ENCODE measurements around the gene PIM1. TPM values are rescaled to one million over a fixed set of nuclear protein-coding genes. Genes with fewer than 3 reads are reported as not detected.

Gene PIM1
- total and polyA plus RNA-seq, 10 of the 15 experiments (the other 5 are each of a cell fraction or from before 2014, with no cell fraction given): 0.66 to 33.9 (median 10.2) TPM

DNA sequence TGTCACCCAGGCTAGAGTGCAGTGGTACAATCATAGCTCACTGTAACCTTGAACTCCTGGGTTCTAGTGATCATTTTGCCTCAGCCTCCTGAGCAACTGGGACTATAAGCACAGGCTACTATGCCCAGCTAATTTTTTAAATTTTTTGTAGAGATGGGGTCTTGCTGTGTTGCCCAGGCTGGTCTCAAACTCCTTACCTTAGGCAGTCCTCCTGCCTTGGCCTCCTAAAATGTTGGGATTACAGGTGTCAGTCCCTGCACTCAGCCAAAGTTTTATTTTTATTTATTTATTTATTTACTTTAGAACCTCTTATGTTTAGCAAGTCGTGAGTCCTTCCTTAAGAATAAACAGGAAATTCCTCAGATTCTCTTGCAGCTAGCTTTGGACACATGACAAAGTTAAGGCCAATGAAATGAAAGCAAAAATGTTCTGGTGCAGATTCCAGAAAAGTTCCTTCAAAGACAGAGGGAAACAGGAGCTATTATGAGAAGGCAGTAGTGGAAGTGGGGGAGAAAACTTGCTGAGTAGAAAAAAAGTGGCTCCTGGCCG is 19.1 kb downstream of the PIM1 start:
- no peak overlapping the region for H2AFZ ChIP-seq (ENCODE audit: control insufficient read depth, low read depth, low read length)
- DNase-seq (ENCODE audit: low read depth, low spot score) (no peak), FAIRE-seq (no peak), ATAC-seq (no peak)
- H3K4me3 ChIP-seq: no peak overlapping the region
- H3K4me2 ChIP-seq (ENCODE audit: control insufficient read depth, insufficient read depth): no peak overlapping the region
- no peaks in the 10 kb centered on the region for H4K20me1 ChIP-seq (ENCODE audit: control insufficient read depth, insufficient read depth)
- H3K4me1 ChIP-seq (ENCODE audit: control insufficient read depth, insufficient read depth, low read length): no peaks in the 10 kb centered on the region; the same call in 1 of the 2 replicates
- in situ Hi-C loops (cut with MboI): no loop called here
- no peaks in the 10 kb centered on the region for H3K27me3 ChIP-seq (replicated peaks in 1 of 2; ENCODE audit: control insufficient read depth in 2 of 2, insufficient read depth in 2 of 2, low read length in 1 of 2)
- intact Hi-C loops (cut with micrococcal nuclease; ENCODE audit: unreplicated experiment): no loop called here
- no peak overlapping the region for H3K27ac ChIP-seq (ENCODE audit: control insufficient read depth, insufficient read depth)
- ChIA-PET SMC1A (ENCODE audit: uncharacterized antibody, unreplicated experiment) (interaction anchor here (0.9 to 1.3 kb wide), 2 partner anchors 10 to 78 kb away, joined by 3 read pairs; no protein-coding TSS in a partner anchor), CTCF (interaction anchor here (0.7 to 3.6 kb wide), 6 partner anchors 17 to 169 kb away, joined by 3 to 22 read pairs (median 4); no protein-coding TSS in a partner anchor), POLR2A (interaction anchor here (0.6 to 1.3 kb wide), 2 partner anchors 123 to 203 kb away, joined by 3 to 4 read pairs; partner anchors contain the start of gene MTCH1), RAD21 (ENCODE audit: unreplicated experiment) (interaction anchor here (1.0 to 2.0 kb wide), 2 partner anchors 21 to 138 kb away, joined by 3 to 11 read pairs; no protein-coding TSS in a partner anchor)
- H3K9ac ChIP-seq (ENCODE audit: control insufficient read depth, insufficient read depth, low read length): no peak overlapping the region
- no peak for TF ChIP-seq SMAD1 (IDR thresholded peaks at IDR 0.05; ENCODE audit: low read depth, partially characterized antibody)
- TF ChIP-seq, protein P1, sequence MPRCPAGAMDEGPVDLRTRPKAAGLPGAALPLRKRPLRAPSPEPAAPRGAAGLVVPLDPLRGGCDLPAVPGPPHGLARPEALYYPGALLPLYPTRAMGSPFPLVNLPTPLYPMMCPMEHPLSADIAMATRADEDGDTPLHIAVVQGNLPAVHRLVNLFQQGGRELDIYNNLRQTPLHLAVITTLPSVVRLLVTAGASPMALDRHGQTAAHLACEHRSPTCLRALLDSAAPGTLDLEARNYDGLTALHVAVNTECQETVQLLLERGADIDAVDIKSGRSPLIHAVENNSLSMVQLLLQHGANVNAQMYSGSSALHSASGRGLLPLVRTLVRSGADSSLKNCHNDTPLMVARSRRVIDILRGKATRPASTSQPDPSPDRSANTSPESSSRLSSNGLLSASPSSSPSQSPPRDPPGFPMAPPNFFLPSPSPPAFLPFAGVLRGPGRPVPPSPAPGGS (IDR thresholded peaks at IDR 0.05; ENCODE audit: borderline replicate concordance, insufficient read depth, low read depth, low read length, poor library complexity, severe bottlenecking): no peak
- TF ChIP-seq, protein P2, sequence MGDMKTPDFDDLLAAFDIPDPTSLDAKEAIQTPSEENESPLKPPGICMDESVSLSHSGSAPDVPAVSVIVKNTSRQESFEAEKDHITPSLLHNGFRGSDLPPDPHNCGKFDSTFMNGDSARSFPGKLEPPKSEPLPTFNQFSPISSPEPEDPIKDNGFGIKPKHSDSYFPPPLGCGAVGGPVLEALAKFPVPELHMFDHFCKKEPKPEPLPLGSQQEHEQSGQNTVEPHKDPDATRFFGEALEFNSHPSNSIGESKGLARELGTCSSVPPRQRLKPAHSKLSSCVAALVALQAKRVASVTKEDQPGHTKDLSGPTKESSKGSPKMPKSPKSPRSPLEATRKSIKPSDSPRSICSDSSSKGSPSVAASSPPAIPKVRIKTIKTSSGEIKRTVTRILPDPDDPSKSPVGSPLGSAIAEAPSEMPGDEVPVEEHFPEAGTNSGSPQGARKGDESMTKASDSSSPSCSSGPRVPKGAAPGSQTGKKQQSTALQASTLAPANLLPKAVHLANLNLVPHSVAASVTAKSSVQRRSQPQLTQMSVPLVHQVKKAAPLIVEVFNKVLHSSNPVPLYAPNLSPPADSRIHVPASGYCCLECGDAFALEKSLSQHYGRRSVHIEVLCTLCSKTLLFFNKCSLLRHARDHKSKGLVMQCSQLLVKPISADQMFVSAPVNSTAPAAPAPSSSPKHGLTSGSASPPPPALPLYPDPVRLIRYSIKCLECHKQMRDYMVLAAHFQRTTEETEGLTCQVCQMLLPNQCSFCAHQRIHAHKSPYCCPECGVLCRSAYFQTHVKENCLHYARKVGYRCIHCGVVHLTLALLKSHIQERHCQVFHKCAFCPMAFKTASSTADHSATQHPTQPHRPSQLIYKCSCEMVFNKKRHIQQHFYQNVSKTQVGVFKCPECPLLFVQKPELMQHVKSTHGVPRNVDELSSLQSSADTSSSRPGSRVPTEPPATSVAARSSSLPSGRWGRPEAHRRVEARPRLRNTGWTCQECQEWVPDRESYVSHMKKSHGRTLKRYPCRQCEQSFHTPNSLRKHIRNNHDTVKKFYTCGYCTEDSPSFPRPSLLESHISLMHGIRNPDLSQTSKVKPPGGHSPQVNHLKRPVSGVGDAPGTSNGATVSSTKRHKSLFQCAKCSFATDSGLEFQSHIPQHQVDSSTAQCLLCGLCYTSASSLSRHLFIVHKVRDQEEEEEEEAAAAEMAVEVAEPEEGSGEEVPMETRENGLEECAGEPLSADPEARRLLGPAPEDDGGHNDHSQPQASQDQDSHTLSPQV (IDR thresholded peaks at IDR 0.05): no peak
- TF ChIP-seq, protein P3, sequence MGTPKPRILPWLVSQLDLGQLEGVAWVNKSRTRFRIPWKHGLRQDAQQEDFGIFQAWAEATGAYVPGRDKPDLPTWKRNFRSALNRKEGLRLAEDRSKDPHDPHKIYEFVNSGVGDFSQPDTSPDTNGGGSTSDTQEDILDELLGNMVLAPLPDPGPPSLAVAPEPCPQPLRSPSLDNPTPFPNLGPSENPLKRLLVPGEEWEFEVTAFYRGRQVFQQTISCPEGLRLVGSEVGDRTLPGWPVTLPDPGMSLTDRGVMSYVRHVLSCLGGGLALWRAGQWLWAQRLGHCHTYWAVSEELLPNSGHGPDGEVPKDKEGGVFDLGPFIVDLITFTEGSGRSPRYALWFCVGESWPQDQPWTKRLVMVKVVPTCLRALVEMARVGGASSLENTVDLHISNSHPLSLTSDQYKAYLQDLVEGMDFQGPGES (IDR thresholded peaks at IDR 0.05): no peak
- no peak for TF ChIP-seq ATF7 (IDR thresholded peaks at IDR 0.05; ENCODE audit: low read depth)
- TF ChIP-seq, protein P4, sequence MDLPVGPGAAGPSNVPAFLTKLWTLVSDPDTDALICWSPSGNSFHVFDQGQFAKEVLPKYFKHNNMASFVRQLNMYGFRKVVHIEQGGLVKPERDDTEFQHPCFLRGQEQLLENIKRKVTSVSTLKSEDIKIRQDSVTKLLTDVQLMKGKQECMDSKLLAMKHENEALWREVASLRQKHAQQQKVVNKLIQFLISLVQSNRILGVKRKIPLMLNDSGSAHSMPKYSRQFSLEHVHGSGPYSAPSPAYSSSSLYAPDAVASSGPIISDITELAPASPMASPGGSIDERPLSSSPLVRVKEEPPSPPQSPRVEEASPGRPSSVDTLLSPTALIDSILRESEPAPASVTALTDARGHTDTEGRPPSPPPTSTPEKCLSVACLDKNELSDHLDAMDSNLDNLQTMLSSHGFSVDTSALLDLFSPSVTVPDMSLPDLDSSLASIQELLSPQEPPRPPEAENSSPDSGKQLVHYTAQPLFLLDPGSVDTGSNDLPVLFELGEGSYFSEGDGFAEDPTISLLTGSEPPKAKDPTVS (IDR thresholded peaks at IDR 0.05; ENCODE audit: low read depth, low read length): no peak
- no peak for TF ChIP-seq SIX5 (IDR thresholded peaks at IDR 0.05; ENCODE audit: low read depth, low read length, severe bottlenecking)
- TF ChIP-seq TAF1 (IDR thresholded peaks at IDR 0.05; ENCODE audit: borderline replicate concordance, low read depth, low read length): no peak
- TF ChIP-seq, protein P5, sequence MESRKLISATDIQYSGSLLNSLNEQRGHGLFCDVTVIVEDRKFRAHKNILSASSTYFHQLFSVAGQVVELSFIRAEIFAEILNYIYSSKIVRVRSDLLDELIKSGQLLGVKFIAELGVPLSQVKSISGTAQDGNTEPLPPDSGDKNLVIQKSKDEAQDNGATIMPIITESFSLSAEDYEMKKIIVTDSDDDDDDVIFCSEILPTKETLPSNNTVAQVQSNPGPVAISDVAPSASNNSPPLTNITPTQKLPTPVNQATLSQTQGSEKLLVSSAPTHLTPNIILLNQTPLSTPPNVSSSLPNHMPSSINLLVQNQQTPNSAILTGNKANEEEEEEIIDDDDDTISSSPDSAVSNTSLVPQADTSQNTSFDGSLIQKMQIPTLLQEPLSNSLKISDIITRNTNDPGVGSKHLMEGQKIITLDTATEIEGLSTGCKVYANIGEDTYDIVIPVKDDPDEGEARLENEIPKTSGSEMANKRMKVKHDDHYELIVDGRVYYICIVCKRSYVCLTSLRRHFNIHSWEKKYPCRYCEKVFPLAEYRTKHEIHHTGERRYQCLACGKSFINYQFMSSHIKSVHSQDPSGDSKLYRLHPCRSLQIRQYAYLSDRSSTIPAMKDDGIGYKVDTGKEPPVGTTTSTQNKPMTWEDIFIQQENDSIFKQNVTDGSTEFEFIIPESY (IDR thresholded peaks at IDR 0.05): no peak
- BruUV-seq (replicated peaks): no TSS peak
- no peaks in the 10 kb centered on the region for H3K9me3 ChIP-seq (replicated peaks; ENCODE audit: control insufficient read depth, insufficient read depth, low read length)
- no peaks in the 10 kb centered on the region for H3K79me2 ChIP-seq (ENCODE audit: control insufficient read depth, insufficient read depth, low read length)
- H3K36me3 ChIP-seq (ENCODE audit: control insufficient read depth in 2 of 2, insufficient read depth in 2 of 2, low read length in 1 of 2): no peaks in the 10 kb centered on the region
- WGBS (ENCODE audit: insufficient coverage, insufficient replicate concordance, low lambda C conversion rate, missing lambda C conversion rate): 35% methylated on average over 2 of the region's 2 CpGs
